Activated CD8-positive, alpha-beta memory T cell treated with anti-CD3 and anti-CD28 coated beads, Interleukin-2, amount 10 ng/mL, durations not matched to agents 7 days and 5 days (primary cell): ENCODE results near the gene LCE2D. TPM values are rescaled to one million over a fixed set of nuclear protein-coding genes. Genes with fewer than 3 reads are reported as not detected.
"Not testable (repeated sequence)": the region's sequence is repeated elsewhere in the genome, so short reads cannot be mapped to it uniquely, and the experiment has no call there.

Experiments
- ATAC-seq: fragments of 150-1000 bp; cut with Tn5 transposase; one replicate; pipeline ENCODE4 v1.10.0; 2021; ENCODE audit warnings: moderate library complexity
- CTCF ChIA-PET: fragments of 350-600 bp; sonication (Branson Sonifier 250); formaldehyde crosslinking; loops from one replicate; lab custom pipeline; 2021; ENCODE audit warnings: antibody characterized with exemption; lab: Charles Lee
- DNase-seq: peaks from one replicate; pipeline ENCODE4 v3.0.0-alpha.2; 2020
- H3K27ac Mint-ChIP-seq: one replicate; pipeline ENCODE4 v1.8.0; 2021; ENCODE audit warnings: mild to moderate bottlenecking, mixed read lengths
- H3K27me3 Mint-ChIP-seq: one replicate; pipeline ENCODE4 v1.8.0; 2021; ENCODE audit warnings: mixed read lengths
- H3K36me3 Mint-ChIP-seq: one replicate; pipeline ENCODE4 v1.8.0; 2021; ENCODE audit warnings: mild to moderate bottlenecking, mixed read lengths
- H3K4me1 Mint-ChIP-seq: one replicate; pipeline ENCODE4 v1.8.0; 2021; ENCODE audit warnings: mixed read lengths
- H3K4me3 Mint-ChIP-seq: one replicate; pipeline ENCODE4 v1.8.0; 2021; ENCODE audit warnings: mild to moderate bottlenecking, moderate library complexity, mixed read lengths
- H3K9me3 Mint-ChIP-seq: one replicate; pipeline ENCODE4 v1.8.0; 2022; ENCODE audit warnings: low read depth, mixed read lengths
- total RNA-seq, 2 experiments: library from RNA; stranded (reverse); gene quantifications; one replicate each; pipeline ENCODE4 v1.2.3, GENCODE V29; 2021

The LCE2D gene
- total RNA-seq, 2 experiments from 2014 or later, result not detected

DNA sequence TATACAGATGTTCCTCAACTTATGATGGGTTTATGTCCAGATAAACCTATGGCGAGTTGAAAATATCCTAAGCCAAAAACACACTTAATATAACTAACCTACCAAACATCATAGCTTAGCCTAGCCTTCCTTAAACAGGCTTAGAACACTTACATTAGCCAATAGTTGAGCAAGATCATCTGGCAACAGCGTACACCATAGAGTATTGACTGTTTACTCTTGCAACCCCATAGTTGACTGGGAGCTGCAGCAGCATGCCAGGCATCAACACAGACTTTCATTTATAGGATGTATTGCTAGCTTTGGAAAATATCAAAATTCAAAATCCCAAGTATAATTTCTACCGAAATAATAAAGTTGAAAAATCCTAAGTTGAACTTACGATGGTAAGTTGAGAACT, 5.5 kb upstream of the LCE2D start:
- Mint-ChIP-seq H3K36me3 (no peaks in the 10 kb centered on the region), H3K4me3 (no peak overlapping the region), H3K27ac (no peak overlapping the region), H3K4me1 (peaks cover 3% of the 10 kb centered on the region), H3K9me3 (no peaks in the 10 kb centered on the region), H3K27me3 (peaks cover 34% of the 10 kb centered on the region)
- CTCF ChIA-PET, result interaction anchor here (1.0 kb wide), 1 partner anchor 212 kb away, joined by 3 read pairs; no protein-coding TSS in a partner anchor
- DNase-seq (no peak), ATAC-seq (no peak)

DNA sequence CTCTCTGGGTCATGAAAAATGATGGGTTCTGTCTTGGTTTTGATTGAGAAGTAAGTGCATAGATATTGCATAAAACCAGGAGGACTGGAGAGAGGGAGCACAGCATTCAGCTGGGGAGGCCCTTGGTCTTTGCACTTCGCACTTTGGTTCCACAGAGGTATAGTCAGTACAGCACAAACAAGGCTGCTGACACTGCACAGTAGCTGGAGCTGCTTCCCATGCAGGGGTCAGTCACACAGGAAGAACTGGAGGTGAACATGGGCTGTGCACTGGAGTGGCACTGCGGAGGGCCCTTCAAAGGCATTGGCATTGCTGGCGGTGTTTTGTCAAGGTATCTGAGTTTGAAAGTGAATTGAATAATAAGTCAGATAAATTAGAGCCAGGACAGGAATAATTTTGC, 4.5 kb upstream of the LCE2D start:
- Mint-ChIP-seq H3K36me3 (no peaks in the 10 kb centered on the region), H3K27me3 (peaks cover 30% of the 10 kb centered on the region), H3K9me3 (no peaks in the 10 kb centered on the region), H3K4me1 (peaks cover 3% of the 10 kb centered on the region), H3K27ac (no peak overlapping the region), H3K4me3 (no peak overlapping the region)
- CTCF ChIA-PET, result no interaction called here
- ATAC-seq (no peak), DNase-seq (no peak)

DNA sequence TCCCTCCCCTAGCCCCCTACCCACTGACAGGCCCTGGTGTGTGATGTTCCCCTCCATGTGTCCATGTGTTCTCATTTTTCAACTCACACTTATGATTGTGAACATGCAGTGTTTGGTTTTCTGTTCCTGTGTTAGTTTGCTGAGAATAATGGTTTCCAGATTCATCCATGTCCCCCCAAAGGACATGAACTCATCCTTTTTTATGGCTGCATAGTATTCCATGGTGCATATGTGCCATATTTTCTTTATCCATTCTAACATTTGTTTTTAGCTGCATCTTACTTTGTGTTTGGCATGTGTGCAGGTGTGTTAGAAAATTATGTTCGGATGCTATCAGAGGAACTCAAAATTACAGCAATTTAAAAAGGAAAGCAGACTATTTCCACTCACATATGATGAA, 3.0 kb downstream of the LCE2D start:
- DNase-seq, H3K9me3 Mint-ChIP-seq, ATAC-seq, H3K4me1 Mint-ChIP-seq, H3K36me3 Mint-ChIP-seq, H3K27ac Mint-ChIP-seq, CTCF ChIA-PET, H3K4me3 Mint-ChIP-seq: not testable (repeated sequence)
- H3K27me3 Mint-ChIP-seq, result peaks cover 14% of the 10 kb centered on the region

DNA sequence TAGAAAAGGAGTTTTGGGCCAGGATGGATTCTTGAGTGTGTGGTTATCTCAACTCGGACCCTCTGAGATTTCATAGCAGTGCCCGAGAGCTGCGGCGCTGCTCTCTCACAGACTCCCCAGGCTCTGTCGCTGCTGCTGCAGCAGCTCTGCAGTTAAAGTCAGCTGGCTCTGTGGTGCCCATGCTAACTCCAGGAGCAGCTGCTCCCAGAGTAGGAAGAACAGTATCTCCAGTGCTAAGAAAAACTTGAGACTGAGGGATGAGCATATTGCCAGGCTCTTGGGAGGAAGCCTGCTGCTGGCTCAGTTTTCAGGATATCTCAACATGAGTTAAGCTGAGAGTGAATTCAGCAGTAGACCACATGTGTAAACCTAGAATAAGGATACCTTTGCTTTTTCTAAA, 4.5 kb downstream of the LCE2D start:
- H3K4me3 Mint-ChIP-seq, result no peak overlapping the region
- CTCF ChIA-PET, result no interaction called here
- DNase-seq, result no peak

DNA sequence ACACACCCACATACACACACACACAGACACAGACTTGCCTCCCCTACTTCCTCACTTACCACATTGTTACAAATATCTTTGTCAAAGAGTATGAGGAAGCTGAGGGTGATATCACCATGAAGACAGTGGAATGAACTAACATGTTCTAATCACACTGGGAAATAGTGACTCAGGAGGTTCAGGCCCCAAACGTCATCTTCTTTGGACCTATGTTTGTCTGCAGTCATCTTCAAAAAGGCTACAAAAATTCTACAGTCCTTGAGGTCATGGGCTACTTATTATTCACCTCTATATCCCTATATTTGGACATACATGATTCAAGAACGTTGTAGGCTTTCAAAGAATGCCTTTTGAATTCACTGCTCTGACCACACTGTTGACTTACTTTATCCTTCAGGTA, 9.8 kb downstream of the LCE2D start:
- no peak overlapping the region for H3K4me3 Mint-ChIP-seq
- no peaks in the 10 kb centered on the region for H3K36me3 Mint-ChIP-seq
- no peaks in the 10 kb centered on the region for H3K9me3 Mint-ChIP-seq
- ATAC-seq, result no peak
- CTCF ChIA-PET, result no interaction called here
- no peak for DNase-seq
- peaks cover 20% of the 10 kb centered on the region for H3K27me3 Mint-ChIP-seq
- H3K4me1 Mint-ChIP-seq, result no peaks in the 10 kb centered on the region
- no peak overlapping the region for H3K27ac Mint-ChIP-seq

More for the DNA sequence above, 4.5 kb downstream of the LCE2D start:
- H3K27ac Mint-ChIP-seq, result no peak overlapping the region
- no peaks in the 10 kb centered on the region for H3K4me1 Mint-ChIP-seq
- no peak for ATAC-seq
- no peaks in the 10 kb centered on the region for H3K9me3 Mint-ChIP-seq
- peaks cover 12% of the 10 kb centered on the region for H3K27me3 Mint-ChIP-seq
- no peaks in the 10 kb centered on the region for H3K36me3 Mint-ChIP-seq

DNA sequence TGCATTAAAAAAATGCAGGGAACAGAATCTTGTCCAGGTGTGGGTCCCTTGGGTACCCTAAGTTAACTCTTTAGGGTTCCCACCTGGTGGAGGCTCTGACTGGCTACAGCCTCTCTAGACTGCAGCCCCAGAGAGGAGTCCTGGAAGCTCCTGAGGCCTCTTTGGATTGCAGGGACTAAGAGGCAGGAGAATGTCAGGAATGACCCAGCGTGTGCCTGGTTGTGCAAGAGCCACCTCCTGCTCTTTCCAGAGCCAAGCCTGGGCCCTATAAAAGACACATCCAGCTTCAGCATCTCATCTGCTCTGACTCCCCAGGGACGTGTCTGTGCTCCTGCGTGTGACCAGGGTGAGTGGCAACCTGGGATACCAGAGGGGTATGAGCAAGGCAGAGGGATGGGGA, 11.8 kb downstream of the LCE2D start, which contains the start of gene LCE2C:
LCE2C (plus strand) TSS at position 297 of the 400 bp plus-strand sequence. CDS start 737 bp downstream, outside the sequence.
- CTCF ChIA-PET, DNase-seq, H3K4me1 Mint-ChIP-seq, H3K36me3 Mint-ChIP-seq, ATAC-seq, H3K9me3 Mint-ChIP-seq, H3K4me3 Mint-ChIP-seq, H3K27ac Mint-ChIP-seq: not testable (repeated sequence)
- peaks cover 21% of the 10 kb centered on the region for H3K27me3 Mint-ChIP-seq

DNA sequence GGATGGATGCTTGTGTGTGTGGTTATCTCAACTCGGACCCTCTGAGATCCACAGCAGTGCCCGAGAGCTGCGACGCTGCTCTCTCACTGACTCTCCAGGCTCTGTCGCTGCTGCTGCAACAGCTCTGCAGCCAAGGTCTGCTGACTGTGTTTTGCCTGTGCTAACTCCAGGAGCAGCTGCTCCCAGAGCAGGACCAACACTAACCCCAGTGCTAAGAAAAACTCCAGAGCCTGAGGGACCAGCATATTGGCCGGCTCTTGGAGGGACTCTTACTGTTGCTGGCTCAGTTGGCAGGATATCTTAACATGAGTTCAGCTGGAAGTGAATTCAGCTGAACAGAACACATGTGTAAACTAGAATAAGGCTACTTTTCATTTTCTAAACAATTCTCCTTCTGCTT, 16.3 kb downstream of the LCE2D start:
- CTCF ChIA-PET, result no interaction called here
- DNase-seq, result no peak
- Mint-ChIP-seq H3K4me3 (no peak overlapping the region), H3K27ac (no peak overlapping the region), H3K4me1 (no peaks in the 10 kb centered on the region), H3K36me3 (no peaks in the 10 kb centered on the region), H3K27me3 (peaks cover 24% of the 10 kb centered on the region), H3K9me3 (no peaks in the 10 kb centered on the region)
- no peak for ATAC-seq

DNA sequence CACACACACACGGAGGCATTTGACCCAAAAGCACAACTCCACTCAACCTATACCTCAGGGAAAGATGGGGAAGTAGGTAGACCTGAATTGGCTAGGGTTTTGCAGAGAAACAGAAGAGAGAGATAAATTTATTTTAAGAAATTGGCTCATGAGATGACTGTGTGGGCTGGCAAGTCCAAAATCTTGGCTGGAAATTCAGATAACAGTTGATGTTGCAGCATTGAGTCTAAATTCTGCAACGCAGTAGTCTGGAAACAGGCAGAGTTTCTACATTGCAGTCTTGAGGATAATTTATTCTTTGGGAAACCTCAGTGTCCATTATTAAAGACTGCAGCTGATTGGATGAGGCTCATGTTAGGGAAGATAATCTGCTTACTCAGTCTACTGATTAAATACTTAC, 18.4 kb downstream of the LCE2D start:
- Mint-ChIP-seq H3K4me3 (no peak overlapping the region), H3K4me1 (no peaks in the 10 kb centered on the region), H3K27ac (no peak overlapping the region), H3K9me3 (no peaks in the 10 kb centered on the region), H3K36me3 (no peaks in the 10 kb centered on the region), H3K27me3 (peaks cover 23% of the 10 kb centered on the region)
- CTCF ChIA-PET, result no interaction called here
- ATAC-seq (no peak), DNase-seq (no peak)

DNA sequence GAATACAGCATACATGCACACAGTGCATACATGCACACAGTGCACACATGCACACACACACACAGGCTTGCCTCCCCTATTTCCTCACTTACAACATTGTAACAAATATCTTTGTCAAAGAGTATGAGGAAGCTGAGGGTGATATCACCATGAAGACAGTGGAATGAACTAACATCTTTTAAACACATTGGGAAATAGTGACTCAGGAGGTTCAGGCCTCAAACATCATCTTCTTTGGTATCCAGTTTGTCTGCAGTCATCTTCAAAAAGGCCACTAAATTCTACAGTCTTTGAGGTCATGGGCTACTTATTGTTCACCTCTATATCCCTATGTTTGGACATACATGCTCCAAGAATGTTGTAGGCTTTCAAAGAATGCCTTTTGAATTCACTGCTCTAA, 20.7 kb downstream of the LCE2D start:
- DNase-seq, result no peak
- H3K4me1 Mint-ChIP-seq, result no peaks in the 10 kb centered on the region
- no peaks in the 10 kb centered on the region for H3K9me3 Mint-ChIP-seq
- no peak for ATAC-seq
- no peak overlapping the region for H3K4me3 Mint-ChIP-seq
- H3K27me3 Mint-ChIP-seq, result peaks cover 17% of the 10 kb centered on the region
- H3K27ac Mint-ChIP-seq, result no peak overlapping the region
- no peaks in the 10 kb centered on the region for H3K36me3 Mint-ChIP-seq
- CTCF ChIA-PET, result no interaction called here

DNA sequence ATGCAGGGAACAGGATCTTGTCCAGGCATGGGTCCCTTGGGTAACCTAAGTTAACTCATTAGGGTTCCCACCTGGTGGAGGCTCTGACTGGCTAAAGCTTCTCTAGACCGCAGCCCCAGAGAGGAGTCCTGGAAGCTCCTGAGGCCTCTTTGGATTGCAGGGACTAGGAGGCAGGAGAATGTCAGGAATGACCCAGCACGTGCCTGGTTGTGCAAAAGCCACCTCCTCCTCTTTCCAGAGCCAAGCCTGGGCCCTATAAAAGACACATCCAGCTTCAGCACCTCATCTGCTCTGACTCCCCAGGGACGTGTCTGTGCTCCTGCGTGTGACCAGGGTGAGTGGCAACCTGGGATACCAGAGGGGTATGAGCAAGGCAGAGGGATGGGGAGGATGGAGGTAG, 22.6 kb downstream of the LCE2D start, which contains the start of gene LCE2B:
LCE2B (plus strand) TSS at position 301 of the 400 bp plus-strand sequence. CDS start 721 bp downstream, outside the sequence.
- peaks cover 20% of the 10 kb centered on the region for H3K27me3 Mint-ChIP-seq
- H3K27ac Mint-ChIP-seq, H3K36me3 Mint-ChIP-seq, ATAC-seq, H3K4me1 Mint-ChIP-seq, CTCF ChIA-PET, H3K9me3 Mint-ChIP-seq, DNase-seq, H3K4me3 Mint-ChIP-seq: not testable (repeated sequence)

DNA sequence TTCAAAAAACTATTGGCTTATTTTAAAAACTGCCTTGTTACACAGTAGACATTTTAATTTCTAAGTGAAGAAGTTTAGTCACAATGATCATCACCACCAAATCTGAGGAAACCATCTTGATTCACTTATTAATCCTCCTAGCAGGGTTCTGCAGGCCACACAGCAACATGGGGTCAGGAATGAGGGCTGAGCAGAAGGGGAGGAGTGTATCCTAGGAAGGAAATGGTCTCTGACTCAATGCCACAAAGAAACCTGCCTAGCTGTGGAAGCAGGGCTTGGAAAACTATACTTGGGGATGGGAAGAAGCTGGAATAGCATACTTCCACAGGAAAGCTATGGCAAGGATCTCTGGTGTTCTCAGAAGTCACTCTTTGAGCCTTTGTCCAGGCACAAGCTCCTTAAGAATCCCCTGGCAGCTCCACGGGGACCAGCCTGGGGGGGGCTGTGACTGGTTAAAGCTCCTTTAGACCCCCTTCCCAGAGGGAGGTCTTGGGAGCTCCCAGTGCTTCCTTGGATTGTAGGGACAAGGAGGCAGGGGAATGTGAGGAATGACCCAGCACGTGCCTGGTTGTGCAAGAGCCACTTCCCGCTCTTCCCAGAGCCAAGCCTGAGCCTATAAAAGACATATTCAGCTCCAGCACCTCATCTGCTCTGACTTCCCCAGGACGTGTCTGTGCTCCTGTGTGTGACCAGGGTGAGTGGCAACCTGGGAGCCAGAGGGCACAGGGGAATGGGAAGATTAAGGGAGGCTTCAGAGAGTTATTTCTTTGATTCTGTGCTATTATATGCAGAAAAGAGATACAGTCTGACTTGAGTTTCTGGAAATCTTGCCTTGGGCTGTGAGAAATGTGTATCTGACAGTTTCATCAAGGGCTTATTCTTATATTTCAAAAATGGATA, 34.8 kb downstream of the LCE2D start, which contains the start of gene LCE2A:
LCE2A (plus strand) TSS at position 645 of the 900 bp plus-strand sequence. CDS start 557 bp downstream, outside the sequence.
- H3K4me3 Mint-ChIP-seq, result no peak within 1 kb of the TSS
- ATAC-seq (no peak), DNase-seq (no peak)
- CTCF ChIA-PET, result no interaction called here
- no peak within 1 kb of the TSS for H3K27ac Mint-ChIP-seq
- H3K9me3 Mint-ChIP-seq, result peaks cover 2% of the 10 kb centered on the region
- H3K4me1 Mint-ChIP-seq, result no peaks in the 10 kb centered on the region
- H3K27me3 Mint-ChIP-seq, result peaks cover 9% of the 10 kb centered on the region
- H3K36me3 Mint-ChIP-seq, result no peaks in the 10 kb centered on the region

DNA sequence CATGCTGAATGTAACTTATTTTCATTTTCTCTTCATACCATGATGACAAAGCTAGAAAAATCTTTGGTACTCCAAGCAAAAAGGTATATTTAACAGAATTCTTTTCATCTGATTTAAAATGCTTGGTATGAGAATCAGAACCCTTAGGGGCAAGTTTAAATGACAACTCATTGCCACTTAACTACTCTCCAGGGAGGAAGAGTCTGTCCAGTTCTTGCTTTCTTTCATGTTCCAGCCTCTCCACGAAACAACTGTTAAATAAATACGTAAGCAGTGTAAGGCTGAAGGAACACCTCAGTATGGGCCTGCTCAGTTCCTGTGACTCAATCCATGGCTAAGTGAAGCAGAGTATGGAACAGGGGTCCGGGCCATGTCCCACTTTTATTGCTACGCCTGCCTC, 36.6 kb downstream of the LCE2D start:
- H3K4me3 Mint-ChIP-seq, result no peak overlapping the region
- H3K27ac Mint-ChIP-seq, result no peak overlapping the region
- ATAC-seq (no peak), DNase-seq (no peak)
- CTCF ChIA-PET, result no interaction called here
- H3K9me3 Mint-ChIP-seq, result peaks cover 2% of the 10 kb centered on the region
- H3K4me1 Mint-ChIP-seq, result no peaks in the 10 kb centered on the region
- H3K27me3 Mint-ChIP-seq, result peaks cover 22% of the 10 kb centered on the region
- H3K36me3 Mint-ChIP-seq, result no peaks in the 10 kb centered on the region

DNA sequence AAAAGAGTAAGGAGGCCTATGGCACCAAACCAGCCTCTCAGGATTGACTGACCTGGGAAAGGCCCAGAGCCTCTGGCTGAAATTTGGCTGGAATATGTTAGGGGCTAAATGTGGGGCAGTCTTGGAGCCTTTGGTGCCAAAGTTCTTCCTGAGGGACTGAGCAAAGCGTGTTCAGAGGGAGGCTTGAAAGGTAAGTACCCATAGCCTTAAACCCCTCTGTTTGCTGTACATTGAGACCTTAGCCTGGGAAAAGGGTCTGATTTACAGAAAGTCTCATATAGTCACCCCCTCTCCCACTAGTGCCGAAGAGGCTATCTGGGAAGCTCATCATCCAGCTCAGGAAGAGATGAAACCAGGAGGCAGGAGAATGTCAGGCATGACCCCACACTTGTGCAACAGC, 44.7 kb downstream of the LCE2D start, which contains the start of gene LCE4A:
LCE4A (plus strand) TSS at position 301 of the 400 bp plus-strand sequence. CDS start 916 bp downstream, outside the sequence.
- Mint-ChIP-seq H3K9me3 (no peaks in the 10 kb centered on the region), H3K27ac (no peak within 1 kb of the TSS), H3K4me1 (no peaks in the 10 kb centered on the region), H3K36me3 (no peaks in the 10 kb centered on the region), H3K4me3 (no peak within 1 kb of the TSS), H3K27me3 (peaks cover 30% of the 10 kb centered on the region)
- CTCF ChIA-PET, result no interaction called here
- ATAC-seq (no peak), DNase-seq (no peak)
